ENCODE measurements around the gene URB2.

Gene URB2

DNA sequence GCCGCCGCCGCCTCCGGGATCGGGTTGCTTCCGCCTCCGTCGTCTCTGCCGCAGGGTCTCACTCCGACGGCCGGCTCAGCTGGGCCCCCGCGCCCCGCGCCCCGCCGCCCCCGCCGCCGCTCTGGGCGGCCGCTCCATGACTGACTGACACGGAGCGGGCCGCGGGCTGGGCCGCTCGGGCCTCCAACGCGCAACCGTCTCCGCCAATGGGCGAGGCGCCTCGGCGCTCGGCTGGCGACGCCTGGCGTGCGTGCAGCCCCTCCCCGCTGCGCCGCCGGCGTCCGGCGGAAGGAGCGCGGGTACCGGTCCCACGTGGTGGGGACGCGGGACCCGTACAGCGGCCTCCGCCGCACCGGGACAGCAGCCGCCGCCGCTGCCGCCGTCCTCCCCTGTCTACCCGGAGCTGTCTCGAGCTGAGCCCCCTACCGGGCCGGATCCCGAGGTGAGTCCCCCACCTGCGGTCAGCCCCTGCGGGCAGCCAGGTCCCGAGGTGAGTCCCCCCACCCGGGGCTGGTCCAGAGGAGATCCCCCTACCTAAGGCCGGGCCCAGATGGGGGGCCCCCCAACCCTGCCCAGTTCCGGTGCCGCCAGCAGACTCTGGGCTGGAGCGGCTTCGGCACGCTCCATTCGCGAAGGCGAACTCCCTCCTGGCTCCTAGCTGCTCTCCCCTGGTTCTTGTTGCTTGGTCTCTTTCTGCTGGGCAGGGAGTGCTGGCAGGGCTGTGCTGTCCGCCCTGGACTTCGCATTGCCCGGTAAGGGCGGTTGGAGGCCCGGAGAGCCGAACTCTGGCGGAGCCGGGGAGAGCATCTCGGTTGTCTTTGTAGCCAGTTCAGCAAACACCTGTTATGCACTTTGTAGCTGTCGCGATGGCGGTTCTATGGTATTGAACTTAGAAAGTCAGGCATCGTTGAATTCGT is at the start of gene URB2, which contains the start of gene TAF5L:
Gene URB2 (plus strand): TSS at position 333 of the 917 bp plus-strand sequence. CDS start 1,387 bp downstream, outside the sequence.
Gene TAF5L (minus strand): TSS at position 208 of the 917 bp plus-strand sequence. CDS start 11,640 bp downstream, outside the sequence.
- H3K4me3 ChIP-seq (ENCODE audit: low read depth, low read length) = peak within 1 kb of the TSS; percentile 99
- no peak for TF ChIP-seq CTCF (IDR thresholded peaks at IDR 0.05; ENCODE audit: borderline replicate concordance, insufficient read depth, low read depth, low read length)

GRCh38 chr1:229578168-229579058 is 47.6 kb upstream of the URB2 start:
- TF ChIP-seq CTCF (IDR thresholded peaks at IDR 0.05; ENCODE audit: borderline replicate concordance, insufficient read depth, low read depth, low read length) = no peak
- no peak overlapping the region for H3K4me3 ChIP-seq (ENCODE audit: low read depth, low read length)

- H3K4me3 ChIP-seq (ENCODE audit: low read depth, low read length) = no peak overlapping the region
- no peak for TF ChIP-seq CTCF (IDR thresholded peaks at IDR 0.05; ENCODE audit: borderline replicate concordance, insufficient read depth, low read depth, low read length)
Observed at GRCh38 chr1:229579059-229579673, 46.9 kb upstream of the URB2 start.

GRCh38 chr1:229581485-229581884 is 44.6 kb upstream of the URB2 start:
- TF ChIP-seq CTCF (IDR thresholded peaks at IDR 0.05; ENCODE audit: borderline replicate concordance, insufficient read depth, low read depth, low read length) = no peak
- H3K4me3 ChIP-seq (ENCODE audit: low read depth, low read length) = no peak overlapping the region

DNA sequence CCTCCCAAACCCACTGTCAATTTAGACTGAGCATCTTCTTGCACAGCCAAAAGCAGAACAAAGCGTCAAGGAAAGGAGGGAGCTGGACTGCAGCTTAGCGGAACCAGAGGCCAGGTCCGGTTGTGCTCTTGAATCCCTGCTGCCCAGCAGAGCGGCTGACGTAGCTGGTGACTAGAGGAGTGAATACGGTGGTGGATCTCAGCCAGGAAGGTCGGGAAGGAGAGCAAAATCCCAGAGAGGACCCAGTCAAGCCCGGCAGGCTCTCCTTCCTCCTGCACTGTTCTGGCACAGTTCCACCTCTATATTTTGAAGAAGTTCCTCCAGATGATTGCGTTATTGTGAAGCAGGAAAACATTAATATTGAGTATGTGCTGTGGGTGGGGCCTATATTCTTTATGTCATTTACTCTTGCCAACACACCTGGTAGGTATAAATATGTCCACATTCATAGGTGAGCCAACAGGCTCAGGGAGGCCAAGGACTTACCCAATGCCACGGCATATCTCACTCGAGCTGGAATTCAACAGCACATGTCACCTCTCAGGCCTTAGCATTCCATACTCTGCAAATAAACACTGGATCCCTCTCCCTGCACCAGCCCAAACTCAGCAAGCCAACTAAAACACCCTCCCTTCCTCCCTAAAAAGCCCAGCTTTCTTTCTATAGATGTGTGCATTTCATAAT is 43.9 kb upstream of the URB2 start:
- TF ChIP-seq CTCF (IDR thresholded peaks at IDR 0.05; ENCODE audit: borderline replicate concordance, insufficient read depth, low read depth, low read length) = no peak
- no peak overlapping the region for H3K4me3 ChIP-seq (ENCODE audit: low read depth, low read length)

DNA sequence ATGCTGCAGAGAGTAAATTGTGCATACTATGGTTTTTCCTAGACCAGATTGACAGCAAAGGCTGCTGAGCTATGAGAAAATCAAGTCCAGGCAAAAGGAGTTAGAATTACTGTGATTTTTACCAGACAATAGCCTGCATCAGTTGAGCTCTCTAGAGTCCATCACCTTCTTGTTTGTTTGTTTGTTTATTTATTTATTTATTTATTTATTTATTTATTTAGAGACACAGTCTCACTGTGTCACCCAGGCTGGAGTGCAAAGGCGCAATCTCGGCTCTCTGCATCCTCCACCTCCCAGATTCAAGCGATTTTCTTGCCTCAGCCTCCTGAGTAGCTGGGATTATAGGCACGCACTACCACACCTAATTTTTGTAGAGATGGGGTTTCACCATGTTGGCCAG is 43.3 kb upstream of the URB2 start:
- TF ChIP-seq CTCF (IDR thresholded peaks at IDR 0.05; ENCODE audit: borderline replicate concordance, insufficient read depth, low read depth, low read length) = no peak
- no peak overlapping the region for H3K4me3 ChIP-seq (ENCODE audit: low read depth, low read length)

Data from GM12875 (cell line).